Superior temporal gyrus (tissue), 1 donor: Measurements from ENCODE around the gene PCNX3.

ENCODE experiments used
- DNase-seq: peaks from one replicate; pipeline ENCODE4 v3.0.0-alpha.2; 2016; ENCODE audit errors: extremely low spot score

PCNX3 gene

DNA sequence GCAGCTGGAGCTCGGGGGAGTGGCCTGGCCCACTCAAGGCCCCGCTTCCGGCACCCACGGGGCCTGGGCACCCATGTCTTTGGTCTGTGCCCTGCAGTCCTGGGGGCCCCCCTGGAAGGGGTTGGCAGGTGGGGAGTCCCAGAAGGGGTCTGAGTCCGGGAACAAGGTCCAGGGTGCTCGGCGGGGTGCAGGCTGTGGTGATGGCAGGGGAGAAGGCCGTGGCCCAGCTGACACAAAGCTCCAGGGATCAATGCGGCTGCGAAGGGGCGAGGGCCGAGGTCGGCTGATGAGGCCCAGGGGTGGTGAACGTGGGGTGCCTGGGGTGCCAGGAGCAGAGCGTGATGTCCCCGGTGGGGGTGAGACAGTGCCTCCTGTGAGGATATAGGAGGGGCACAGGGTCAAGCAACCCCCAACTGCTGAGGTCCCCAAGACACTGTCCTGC, 17.3 kb upstream of the PCNX3 start:
- no peak for DNase-seq

GRCh38 chr11:65599216-65599954, 16.2 kb upstream of the PCNX3 start:
- DNase-seq: no peak

DNA sequence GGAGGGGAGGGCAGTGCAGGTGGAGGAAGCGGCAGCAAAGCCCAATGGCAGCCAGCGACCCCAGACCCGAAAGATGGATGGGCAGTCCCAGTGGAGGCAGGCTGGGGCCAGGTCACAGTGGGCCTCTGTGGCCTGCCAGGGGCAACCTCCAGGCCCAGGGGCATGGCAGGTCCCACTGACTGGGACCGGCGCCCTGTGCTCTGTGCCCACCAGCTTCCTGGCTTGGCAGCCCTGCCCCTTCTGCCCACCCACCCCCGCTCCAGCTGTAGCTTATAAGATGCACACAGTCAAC, 15.7 kb upstream of the PCNX3 start:
- no peak for DNase-seq

- no peak for DNase-seq
Observed at GRCh38 chr11:65604258-65604657, 11.3 kb upstream of the PCNX3 start.

GRCh38 chr11:65606876-65607613, 8.5 kb upstream of the PCNX3 start:
- peak; percentile 93 for DNase-seq

- DNase-seq: no peak
Observed at GRCh38 chr11:65607614-65608426, 7.8 kb upstream of the PCNX3 start.

- DNase-seq: no peak
Observed at GRCh38 chr11:65609229-65609628, 6.3 kb upstream of the PCNX3 start.

DNA sequence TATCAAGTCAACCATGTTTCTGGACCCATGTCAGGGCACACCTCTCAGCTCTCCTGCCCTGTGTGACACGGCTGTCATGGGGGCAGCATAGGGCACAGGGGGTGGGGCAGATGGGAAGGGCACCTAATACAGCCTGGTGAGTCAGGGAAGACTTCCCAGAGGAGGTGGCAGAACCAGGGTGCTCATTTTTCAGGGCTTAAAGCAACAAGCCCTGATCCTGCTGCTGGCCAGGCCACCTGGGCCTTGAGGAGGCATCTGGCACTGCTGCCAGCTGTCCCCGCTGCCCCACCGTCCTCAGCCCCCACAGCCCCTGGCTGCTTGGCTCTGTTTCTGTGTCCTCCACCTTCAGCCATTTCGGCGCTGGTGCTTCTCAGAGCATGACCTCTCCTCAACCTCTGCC, 5.9 kb upstream of the PCNX3 start:
- no peak for DNase-seq

DNA sequence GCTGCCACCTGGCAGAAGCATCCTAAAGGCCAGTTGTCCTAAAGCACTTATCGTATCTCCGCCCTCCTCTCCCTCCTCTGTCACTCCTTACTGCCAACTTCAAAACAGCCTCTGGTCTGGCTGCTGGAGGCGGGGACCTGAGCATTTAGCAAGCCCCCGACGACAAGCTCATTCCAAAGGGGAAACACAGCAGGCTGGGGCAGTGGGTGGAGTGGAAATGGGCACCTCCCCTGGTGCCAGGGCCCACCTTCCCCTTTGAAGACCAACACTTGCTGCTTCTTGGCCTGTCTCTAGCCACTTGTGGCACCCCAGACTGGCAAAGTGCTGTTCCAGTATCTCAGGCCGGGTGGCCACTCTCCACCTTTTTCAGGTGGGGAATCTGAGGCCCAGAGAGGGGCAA, 5.2 kb upstream of the PCNX3 start:
- peak; percentile 26 for DNase-seq

- peak; percentile 85 for DNase-seq
Observed at GRCh38 chr11:65611028-65611757, 4.4 kb upstream of the PCNX3 start.

- peak; percentile 10 for DNase-seq
Observed at GRCh38 chr11:65611758-65612603, 3.6 kb upstream of the PCNX3 start.

GRCh38 chr11:65612691-65613090, 2.9 kb upstream of the PCNX3 start:
- DNase-seq: no peak

DNA sequence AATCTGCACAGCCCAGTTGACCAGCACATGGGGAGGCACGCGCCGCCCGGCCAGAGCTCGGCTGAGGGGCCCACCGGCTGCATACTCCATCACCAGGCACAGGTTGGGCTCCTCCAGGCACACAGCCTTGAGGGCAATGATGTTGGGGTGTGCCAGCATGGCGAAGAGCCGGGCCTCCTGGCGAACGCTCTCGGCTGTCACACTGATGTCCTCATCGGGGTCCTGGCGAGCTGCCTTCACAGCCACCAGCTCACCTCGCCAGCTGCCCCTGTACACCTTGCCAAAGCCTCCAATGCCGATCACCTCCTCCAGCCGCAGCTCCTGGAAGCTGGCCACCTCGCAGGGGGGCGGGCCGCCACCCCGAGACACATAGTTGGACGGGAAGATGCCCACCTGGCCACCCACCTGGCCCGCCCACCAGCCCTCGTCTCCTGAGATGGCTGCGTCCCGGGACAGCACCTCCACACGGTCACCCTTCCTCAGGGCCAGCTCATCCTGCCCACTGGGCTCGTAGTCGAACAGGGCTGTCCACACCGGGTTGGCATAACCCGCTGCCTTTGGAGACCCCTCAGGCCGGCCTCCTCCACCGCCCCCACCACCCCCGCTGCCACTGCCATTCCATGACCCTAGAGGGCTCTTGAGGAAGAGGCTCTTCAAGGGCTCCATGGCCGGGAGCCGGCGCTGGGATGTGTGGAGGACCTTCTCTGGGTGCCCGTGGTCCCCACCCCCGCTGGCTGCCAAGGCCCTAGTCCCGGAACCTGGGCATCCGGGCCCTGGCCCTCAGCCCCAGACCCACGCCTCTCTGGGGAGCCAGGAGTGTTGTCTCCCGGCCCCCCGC, 2.3 kb upstream of the PCNX3 start:
- no peak for DNase-seq

DNA sequence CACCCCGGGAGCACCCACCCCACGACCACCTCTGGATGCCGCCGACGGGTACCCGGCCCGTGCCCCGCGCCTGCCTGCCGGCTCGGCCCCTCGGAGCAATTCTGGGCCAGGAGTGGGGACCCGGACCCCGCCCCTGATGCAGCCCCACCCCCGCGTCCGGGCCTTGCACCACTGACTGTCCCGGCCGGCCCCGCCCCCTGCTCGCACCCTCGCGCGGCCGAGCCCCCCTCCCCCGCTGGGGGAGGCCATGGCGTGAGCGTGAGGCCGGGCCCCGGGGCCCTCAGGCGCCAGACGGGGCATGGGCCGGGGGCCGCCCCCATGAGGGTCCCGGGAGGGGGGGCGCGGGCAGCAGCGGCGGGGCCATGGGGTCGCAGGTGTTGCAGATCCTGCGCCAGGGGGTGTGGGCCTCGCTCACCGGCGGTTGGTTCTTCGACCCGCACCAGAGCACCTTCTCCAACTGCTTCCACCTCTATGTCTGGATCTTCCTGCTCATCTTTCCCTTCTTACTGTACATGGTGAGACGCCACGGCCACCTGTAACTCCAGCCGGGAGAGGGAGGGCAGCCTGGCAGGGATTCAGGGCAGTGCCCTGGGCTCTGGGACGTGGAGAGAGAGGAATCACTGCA, 486 bp downstream of the PCNX3 start:
- no peak for DNase-seq

GRCh38 chr11:65616575-65617001, 1.0 kb downstream of the PCNX3 start:
- DNase-seq: no peak

- no peak for DNase-seq
Observed at GRCh38 chr11:65617136-65617850, 1.7 kb downstream of the PCNX3 start.

DNA sequence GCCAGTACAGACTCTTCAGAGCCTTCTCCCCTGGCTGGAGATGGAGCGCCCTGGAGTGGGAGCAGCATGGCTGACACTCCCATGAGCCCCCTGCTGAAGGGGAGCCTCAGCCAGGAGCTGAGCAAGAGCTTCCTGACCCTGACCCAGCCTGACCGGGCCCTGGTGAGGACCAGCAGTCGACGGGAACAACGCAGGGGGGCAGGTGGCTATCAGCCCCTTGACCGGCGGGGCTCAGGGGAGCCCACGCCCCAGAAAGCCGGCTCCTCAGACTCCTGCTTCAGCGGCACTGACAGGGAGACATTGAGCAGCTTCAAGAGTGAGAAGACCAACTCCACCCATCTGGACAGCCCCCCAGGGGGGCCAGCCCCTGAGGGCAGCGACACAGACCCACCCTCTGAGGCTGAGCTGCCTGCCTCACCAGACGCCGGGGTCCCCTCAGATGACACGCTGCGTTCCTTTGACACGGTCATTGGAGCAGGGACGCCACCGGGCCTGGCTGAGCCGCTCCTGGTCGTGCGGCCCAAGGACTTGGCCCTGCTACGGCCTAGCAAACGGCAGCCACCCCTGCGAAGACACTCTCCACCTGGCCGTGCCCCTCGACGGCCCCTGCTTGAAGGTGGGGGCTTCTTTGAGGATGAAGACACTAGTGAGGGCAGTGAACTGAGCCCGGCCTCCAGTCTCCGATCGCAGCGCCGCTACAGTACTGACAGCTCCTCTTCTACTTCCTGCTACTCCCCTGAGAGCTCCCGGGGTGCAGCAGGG, 2.6 kb downstream of the PCNX3 start:
- DNase-seq: no peak

DNA sequence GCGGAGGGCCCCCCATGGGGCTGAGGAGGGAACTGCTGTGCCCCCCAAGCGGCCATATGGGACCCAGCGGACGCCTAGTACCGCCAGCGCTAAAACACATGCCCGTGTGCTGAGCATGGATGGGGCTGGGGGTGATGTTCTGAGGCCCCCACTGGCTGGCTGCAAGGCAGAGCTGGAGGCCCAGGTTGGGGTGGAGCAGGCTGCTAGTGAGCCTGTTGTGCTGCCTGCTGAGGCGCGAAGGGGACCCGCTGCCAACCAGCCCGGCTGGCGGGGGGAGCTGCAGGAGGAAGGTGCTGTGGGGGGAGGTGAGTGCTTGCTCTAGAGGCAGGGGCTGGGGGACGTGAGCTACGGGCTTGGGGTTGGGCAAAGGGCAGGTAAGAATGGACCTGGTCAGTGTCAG, 3.2 kb downstream of the PCNX3 start:
- no peak for DNase-seq
